Stimulated activated CD8-positive, alpha-beta memory T cell treated with anti-CD3 and anti-CD28 coated beads, Interleukin-12 subunit alpha, Interleukin-12 subunit beta, amount 100 ng/mL, for 4 hours (primary cell): Measurements from ENCODE around the gene RABGGTA.

Source experiments
- DNase-seq: peaks from one replicate; pipeline ENCODE4 v3.0.0-alpha.2; 2020; ENCODE audit warnings: low read depth

RABGGTA gene, protein sequence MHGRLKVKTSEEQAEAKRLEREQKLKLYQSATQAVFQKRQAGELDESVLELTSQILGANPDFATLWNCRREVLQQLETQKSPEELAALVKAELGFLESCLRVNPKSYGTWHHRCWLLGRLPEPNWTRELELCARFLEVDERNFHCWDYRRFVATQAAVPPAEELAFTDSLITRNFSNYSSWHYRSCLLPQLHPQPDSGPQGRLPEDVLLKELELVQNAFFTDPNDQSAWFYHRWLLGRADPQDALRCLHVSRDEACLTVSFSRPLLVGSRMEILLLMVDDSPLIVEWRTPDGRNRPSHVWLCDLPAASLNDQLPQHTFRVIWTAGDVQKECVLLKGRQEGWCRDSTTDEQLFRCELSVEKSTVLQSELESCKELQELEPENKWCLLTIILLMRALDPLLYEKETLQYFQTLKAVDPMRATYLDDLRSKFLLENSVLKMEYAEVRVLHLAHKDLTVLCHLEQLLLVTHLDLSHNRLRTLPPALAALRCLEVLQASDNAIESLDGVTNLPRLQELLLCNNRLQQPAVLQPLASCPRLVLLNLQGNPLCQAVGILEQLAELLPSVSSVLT

DNA sequence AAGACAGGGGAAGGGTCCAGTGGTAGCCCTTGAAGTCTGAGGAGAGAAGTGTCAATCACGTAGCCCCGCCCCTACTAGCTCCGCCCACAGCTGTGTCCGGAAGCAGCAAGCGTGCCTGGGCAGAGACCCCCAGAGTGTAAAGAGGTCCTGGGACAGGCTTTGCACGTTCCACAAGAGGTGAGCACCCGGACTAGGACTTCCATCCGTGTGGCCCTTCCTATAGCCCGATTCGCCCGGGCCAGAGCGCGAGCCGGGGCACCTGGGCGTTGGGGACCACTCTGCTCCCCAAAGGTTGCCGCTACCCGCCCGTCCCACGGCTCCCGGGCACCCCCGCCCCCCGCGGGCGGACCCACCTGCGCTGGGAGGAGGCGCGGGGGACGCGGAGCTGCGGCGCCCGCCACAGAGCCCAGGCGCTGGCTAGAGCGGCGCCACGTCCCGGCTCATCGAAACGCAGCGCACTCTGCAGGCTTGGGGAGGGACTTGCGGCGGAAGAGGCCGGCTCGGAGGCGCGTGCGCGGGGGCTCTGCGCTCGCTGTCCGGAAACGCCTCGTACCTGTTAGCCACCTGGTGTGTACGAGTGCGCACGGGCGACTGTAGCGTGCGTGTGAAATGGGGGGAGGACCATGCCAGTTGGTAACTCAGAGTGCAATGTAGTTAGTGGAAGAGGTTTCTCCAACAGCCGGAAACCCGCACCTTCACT, at the start of gene RABGGTA:
TSS of gene RABGGTA (minus strand) at position 464 of the 700 bp plus-strand sequence. CDS start 482 bp downstream, outside the sequence.
- DNase-seq: peak; percentile 87

DNA sequence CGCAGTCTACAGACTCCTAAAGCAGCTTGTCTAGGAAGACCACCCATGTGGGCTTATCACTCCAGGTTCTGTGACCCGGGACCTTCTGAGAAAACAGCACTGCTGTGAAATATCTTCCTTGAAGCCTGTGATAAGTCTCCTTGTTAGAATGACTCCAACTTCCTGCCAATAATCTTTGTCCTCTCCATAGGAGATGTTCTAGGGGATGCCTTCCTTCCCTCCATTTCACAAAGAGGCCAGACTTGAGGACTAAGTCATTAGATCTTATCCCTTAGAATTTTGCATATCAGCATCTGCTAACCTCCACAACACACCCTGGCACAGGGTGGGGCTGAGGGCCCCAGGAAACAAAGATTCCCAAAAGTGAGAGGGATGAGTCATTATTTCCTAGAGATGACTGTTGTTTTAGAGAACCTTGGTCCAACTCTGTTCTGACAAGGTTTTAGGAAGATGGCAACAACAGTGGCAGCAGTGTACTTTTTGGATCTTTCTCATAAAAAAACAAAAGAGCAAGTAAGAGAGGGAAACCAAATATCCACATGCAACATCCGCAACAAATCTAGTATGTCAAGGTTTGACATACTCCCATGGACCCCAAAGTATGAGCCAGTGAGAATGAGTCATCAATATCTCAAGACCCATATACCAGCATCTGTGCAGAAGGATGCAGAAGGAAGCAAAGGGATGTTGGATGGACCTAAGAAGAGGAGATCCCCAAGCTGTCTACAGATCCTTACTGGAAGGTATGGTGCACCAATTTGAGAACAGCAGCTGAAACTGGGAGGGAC, 45.9 kb upstream of the RABGGTA start:
- no peak for DNase-seq

DNA sequence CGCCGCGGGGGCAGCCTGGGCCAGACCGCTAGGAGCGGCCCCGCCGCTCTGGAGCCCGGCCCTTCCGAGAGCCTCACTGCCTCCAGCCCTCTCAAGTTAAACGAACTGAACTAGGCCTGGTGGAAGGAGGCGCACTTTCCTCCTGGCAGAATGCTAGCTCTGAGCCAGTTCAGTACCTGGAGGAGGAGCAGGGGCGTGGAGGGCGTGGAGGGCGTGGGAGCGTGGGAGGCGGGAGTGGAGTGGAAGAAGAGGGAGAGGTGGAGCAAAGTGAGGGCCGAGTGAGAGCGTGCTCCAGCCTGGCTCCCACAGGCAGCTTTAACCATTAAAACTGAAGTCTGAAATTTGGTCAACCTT, 45.2 kb upstream of the RABGGTA start:
- DNase-seq: no peak

DNA sequence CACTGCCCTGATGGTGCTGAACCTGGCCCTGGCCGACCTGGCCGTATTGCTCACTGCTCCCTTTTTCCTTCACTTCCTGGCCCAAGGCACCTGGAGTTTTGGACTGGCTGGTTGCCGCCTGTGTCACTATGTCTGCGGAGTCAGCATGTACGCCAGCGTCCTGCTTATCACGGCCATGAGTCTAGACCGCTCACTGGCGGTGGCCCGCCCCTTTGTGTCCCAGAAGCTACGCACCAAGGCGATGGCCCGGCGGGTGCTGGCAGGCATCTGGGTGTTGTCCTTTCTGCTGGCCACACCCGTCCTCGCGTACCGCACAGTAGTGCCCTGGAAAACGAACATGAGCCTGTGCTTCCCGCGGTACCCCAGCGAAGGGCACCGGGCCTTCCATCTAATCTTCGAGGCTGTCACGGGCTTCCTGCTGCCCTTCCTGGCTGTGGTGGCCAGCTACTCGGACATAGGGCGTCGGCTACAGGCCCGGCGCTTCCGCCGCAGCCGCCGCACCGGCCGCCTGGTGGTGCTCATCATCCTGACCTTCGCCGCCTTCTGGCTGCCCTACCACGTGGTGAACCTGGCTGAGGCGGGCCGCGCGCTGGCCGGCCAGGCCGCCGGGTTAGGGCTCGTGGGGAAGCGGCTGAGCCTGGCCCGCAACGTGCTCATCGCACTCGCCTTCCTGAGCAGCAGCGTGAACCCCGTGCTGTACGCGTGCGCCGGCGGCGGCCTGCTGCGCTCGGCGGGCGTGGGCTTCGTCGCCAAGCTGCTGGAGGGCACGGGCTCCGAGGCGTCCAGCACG, 44.6 kb upstream of the RABGGTA start:
- no peak for DNase-seq

DNA sequence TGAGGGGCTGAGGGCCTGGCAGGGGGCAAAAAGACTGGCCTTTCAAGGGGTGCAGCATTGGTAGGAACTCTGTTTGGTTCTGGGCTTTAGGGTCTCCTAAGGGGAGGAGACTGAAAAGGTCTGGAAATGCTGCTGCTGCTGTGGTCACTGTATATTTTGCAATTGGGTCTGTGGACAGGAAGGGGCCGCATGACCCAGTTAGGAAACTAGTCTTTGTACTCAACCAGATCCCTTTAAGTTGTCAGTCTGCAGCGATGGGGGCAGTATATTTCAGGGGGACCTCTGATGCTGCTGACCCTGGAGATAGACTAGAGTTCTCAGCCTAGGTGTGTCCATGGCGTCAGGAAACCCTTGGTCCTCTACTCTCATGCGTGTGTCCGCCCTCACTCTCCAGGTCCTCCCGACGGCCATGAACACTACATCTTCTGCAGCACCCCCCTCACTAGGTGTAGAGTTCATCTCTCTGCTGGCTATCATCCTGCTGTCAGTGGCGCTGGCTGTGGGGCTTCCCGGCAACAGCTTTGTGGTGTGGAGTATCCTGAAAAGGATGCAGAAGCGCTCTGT, 43.9 kb upstream of the RABGGTA start:
- DNase-seq: no peak

DNA sequence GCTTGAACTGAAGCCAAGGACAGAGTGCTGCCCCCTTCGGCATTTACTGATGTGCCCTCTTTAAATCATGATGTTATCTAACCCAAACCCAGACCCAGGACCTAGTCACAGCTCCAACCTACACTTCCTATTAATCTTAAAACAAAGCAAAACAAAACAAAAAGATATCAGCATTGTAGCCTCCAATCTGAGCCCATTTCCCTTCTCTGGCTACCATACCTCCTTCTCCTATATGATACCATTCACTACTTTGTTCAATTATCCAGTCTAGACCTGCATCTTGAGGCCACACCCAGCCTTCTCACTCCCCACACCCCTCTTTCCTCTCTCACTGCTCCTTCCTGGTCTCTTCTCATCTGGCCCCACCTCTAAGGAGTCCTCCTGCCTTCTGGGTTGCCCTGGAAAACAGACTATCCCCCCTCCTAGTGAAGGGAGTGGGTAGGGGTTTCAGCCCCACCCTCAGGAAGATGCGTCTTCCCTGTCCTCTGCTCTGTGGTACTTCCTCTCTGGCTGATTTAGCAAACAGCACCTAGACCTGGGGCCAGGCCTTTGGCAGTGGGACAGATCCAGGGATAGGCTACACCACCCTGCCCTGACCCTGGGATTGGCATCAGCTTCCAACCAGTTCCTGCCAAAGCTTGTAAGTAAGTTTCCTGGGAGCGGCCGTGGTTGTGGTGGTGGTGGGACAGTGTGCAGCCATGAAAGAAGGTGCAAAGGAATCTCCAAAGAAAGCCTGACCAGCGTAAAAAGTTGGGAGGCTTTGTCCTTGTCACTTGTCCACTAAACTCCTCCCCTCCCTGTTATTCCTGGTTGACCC, 43.2 kb upstream of the RABGGTA start:
- DNase-seq: no peak

DNA sequence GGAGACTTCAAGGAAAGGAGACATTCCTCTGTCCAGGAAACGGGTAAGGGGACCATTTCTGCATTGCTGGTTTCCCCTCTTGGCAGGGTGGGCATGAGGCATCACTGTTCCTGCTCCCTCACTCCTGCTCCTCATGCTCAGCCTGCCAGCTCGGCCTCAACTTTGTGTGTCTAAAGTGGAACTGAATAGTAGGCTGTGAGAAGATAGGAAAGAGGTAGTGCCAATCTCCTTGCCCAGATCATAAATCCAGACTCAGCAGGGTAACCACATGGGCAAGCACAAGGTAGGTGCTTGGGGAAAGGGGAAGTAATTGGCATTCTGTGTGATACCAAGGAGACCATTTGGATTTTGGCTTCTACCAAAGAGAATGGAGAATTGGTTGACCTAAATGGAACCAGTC, 42.5 kb upstream of the RABGGTA start:
- no peak for DNase-seq

DNA sequence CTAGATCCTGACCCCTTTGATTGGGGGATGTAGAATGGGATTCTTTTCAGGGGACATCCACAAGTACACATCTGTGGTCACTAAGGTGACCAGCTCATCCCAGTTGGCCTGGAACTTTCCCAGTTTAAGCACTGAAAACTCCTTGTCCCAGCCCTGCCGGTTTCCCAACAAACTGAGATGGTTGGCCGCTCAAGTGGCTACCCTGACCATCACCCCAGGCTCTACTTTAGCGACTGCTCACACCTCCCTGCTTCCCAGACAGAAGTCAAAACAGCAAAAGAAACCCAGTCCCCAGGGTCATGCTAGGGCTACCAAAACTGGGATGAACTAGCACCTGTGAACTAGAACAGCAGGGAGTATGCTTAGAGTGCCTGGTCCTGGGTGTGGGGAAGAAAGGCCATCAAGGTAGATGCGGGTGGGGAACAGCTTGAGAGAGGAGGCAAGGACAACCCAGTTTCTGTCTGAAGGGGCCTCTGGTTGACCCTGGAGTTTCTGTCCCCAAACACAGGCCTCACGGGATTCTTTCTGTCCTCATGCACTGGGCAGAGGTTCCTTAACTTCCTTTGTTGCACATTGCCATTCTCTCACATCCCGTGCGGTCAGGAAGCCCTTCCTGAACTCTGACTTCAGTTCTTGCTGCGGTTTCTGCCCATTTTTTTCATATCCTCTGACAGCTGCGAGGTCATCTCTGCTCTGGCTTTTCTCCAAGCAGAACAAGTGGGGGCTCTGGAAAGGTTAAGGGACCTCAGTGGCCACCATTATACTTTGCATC, 41.5 kb upstream of the RABGGTA start:
- no peak for DNase-seq

DNA sequence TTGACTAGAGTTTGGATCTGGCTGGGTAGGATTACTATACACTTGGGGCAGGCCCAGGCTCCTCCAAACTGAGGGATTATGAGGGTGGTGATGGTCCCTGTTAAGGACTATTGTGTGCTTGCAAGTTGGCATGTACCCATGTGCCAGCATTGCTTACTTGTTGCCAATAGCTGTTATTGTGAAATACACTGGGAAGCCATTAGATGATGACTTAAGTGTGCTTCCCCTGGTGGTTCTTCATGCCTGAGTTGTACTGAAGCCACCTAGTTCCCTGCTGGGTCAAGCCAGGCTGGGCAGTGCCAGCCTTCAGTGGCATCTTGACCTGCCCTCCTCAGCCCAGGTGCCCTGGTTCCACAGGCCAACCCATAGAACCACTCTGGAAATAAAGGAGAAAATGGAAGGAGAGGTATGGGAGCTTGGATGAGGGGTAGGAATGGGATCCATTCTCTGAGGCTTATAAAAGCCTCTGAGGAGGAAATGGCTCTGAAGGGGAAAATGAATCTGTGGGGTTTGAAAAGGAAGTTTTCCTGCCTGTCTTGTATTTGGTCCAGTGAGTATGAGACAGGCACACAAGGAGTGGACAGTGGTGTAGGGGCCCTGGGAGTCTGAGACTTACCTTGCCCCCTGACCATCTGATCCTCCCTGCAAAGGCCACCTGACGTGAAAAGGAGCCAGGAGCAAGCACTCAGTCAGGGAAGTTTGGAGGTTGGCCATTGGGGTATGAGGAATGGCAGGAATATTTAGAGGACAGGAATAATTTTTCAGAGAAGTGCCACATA, 40.6 kb upstream of the RABGGTA start:
- no peak for DNase-seq

DNA sequence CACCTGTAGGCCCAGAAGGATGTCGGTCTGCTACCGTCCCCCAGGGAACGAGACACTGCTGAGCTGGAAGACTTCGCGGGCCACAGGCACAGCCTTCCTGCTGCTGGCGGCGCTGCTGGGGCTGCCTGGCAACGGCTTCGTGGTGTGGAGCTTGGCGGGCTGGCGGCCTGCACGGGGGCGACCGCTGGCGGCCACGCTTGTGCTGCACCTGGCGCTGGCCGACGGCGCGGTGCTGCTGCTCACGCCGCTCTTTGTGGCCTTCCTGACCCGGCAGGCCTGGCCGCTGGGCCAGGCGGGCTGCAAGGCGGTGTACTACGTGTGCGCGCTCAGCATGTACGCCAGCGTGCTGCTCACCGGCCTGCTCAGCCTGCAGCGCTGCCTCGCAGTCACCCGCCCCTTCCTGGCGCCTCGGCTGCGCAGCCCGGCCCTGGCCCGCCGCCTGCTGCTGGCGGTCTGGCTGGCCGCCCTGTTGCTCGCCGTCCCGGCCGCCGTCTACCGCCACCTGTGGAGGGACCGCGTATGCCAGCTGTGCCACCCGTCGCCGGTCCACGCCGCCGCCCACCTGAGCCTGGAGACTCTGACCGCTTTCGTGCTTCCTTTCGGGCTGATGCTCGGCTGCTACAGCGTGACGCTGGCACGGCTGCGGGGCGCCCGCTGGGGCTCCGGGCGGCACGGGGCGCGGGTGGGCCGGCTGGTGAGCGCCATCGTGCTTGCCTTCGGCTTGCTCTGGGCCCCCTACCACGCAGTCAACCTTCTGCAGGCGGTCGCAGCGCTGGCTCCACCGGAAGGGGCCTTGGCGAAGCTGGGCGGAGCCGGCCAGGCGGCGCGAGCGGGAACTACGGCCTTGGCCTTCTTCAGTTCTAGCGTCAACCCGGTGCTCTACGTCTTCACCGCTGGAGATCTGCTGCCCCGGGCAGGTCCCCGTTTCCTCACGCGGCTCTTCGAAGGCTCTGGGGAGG, 39.5 kb upstream of the RABGGTA start, which contains the start of gene LTB4R:
TSS of gene LTB4R (plus strand) at position 857 of the 959 bp plus-strand sequence. CDS start 4,150 bp downstream, outside the sequence.
- DNase-seq: peak; percentile 48

DNA sequence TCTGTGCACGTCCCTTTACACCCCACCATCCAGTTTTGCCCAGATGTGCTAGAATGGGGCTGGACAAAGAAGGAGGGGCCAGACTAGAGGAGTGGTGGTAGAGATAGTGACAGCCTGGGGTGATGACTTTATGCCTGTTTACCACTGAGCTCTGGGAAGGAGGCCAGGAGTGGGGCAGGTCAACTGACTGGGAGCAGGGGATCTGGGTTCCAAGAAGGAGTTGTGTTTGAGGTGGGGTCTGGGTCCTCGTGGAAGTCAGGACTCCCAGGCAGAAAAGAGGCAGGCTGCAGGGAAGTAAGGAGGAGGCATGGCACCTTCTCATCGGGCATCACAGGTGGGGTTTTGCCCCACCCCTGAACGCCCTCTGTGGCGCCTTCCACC, 38.9 kb upstream of the RABGGTA start:
- DNase-seq: no peak

DNA sequence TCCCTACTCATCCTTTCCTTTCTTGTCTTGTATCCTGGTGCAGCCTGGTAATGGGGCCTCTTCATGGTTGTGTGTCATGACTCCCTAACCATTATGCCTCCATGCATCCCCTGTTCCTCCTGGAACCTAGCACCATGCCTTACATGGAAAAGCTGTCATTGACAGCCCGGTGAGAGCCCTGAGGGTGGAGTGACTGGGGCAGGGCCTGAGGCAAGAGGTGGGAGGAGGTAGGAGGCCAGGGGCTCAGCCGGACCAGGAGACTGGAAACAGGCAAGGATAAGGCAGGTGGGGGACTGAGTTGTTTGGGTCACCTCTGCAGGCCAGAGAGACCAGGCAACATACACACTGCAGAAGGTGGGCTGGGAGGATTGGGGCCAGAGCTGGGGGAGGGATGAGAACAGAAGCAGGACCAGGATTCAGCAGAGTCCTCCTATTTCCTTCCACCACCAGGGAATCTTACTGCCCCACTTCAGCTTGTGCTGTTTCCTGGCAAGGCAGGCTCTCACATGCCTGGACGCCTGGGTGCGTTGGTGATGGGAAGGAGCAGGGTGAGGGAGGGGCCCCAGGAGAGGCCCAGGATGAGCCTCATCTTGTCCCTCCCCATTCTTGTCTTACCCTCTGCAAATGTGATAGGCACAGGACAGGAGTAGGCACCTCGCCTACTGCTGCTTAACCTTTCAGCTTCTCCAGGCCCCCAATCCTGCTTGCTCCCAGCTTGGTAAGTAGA, 38.3 kb upstream of the RABGGTA start, which contains the start of gene LTB4R2:
TSS of gene LTB4R2 (plus strand) at position 603 of the 727 bp plus-strand sequence. CDS start 525 bp downstream, outside the sequence.
- no peak for DNase-seq

DNA sequence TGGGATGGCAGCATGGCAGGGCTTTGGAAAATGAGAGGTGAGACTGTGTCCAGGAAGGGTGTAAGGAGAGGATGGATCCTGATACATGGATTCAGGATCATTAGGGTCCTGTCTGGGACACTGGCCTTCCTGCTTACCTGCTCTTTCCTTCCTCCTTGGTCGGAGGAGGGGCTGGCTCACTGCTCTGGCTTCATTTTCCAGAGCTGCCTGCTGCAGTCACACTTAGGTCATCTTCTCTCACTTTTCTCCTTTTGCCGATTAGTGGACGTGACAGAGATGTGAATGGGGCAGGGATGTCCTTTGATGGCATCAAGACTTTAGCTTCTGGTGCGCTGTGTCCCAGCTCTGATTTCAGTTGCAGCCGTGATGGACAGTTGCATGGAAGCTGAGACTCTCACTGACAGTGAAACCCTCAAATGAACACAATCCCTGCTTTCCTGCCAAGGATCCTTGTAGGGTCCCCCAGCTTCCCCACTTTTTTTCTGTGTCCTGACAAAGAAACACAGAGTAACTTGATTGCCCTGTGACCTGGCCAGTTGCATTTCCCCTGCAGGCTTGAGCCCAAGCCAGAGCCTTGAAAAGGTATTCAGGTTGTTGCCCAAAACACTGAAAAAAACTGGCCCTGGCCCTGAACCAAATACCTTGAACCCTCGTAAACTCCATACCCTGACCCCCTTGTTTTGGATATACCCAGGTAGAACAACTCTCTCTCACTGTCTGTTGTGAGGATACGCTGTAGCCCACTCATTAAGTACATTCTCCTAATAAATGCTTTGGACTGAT, 37.1 kb upstream of the RABGGTA start:
- DNase-seq: no peak

DNA sequence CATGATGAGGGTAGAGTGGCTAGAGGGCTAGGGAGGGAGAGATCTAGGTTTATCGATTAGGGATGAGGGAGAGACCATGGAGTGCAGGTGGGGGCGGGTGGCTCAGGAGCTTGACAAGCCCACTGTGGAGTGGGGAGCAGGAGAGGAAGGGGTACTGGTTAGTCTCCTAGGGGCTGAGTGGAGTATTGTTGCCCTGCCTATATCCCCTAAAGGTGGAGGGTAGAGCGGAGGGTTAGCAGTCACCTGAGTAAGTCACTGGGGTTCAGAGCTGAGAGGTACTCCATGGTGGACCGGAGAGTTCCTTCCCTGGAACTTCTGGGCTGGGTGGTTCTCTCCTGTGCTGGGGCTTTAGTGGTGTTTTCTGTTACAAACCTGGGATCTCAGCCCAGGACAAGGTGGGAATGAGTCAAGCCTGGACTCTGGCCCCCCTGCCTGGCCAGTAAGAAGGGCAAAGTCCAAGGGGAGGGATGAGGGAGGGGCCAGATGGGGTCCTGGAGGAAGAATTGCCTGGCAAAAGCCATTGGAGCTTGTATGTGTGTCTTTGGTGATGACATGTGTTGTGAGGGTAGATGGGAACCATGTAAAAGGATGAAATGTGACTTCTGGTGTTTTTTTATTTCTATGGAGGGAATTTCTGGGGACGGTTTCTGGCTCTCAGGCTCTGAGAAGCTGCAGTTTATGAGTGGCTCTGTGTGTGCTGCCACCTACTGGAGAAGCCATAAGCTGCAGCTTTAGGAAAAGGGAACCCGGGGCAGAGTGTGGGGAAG, 36.4 kb upstream of the RABGGTA start, which contains the start of gene CIDEB:
TSS of gene CIDEB (minus strand) at position 403 of the 767 bp plus-strand sequence. CDS start at position 284, 119 bp downstream.
- no peak for DNase-seq

DNA sequence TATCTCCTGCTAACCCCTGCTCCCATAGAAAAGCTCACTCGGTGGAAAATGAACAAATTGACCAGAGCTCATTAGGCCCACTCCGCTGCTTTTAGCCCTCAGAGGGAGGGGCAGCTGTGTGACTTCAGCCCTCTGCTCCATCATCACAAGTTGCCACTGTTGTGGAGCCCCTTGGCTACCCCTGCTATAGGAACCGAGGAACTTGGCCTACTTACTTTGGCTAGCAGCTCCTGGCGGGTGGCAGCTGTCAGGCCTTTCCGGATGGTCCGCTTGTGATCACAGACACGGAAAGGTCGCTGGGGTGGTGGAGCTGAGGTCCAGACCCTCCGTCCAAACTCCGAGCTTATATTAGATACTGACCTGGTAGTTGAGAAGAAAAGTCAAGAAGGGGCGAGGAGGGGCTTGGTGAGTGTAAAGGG, 35.8 kb upstream of the RABGGTA start:
- no peak for DNase-seq
